Lung microvascular endothelial cell (primary cell): ENCODE results near the gene RAB11FIP4. TPM values are rescaled to one million over a fixed set of nuclear protein-coding genes. Genes with fewer than 3 reads are reported as not detected.

Source experiments
- DNase-seq, 2 donors: peaks; one replicate each; pipeline versions ENCODE4 v3.0.0 to v3.0.0-alpha.2; 2010; ENCODE audit warnings: low read depth in 2 of 2
- total RNA-seq: library from RNA; depleted of rRNA; stranded (reverse); fragments of >200 nt; gene quantifications from 2 replicates; pipeline ENCODE4 v1.2.1, GENCODE V29; 2014

Gene RAB11FIP4
- total RNA-seq, 1 donor from 2014 or later: 0.20 TPM

- peak in 1 of 2 donors; percentile 30 for DNase-seq
These were observed 195.5 kb downstream of the RAB11FIP4 start for GRCh38 chr17:31586946-31587345.

- no peak for DNase-seq
These were observed 196.0 kb downstream of the RAB11FIP4 start for GRCh38 chr17:31587462-31587861.

Other genes starting within 250 kb of the RAB11FIP4 start
- 5.4 and 6.7 TPM in 2 replicates for gene OMG, start 94.4 kb upstream of the RAB11FIP4 start, total RNA-seq
- gene EVI2B, start 77.6 kb upstream of the RAB11FIP4 start, total RNA-seq: 0.22 TPM in 1 of 2 replicates, not detected in the other
- gene EVI2A, start 70.1 kb upstream of the RAB11FIP4 start, total RNA-seq: under 0.01 and 0.87 TPM in 2 replicates